Endodermal cell (in vitro differentiated cells): ENCODE measurements around the gene TRMT1. TPM values are rescaled to one million over a fixed set of nuclear protein-coding genes. Genes with fewer than 3 reads are reported as not detected.

Experiments
- DNase-seq: peaks from one replicate; pipeline ENCODE4 v3.0.0-alpha.2; 2017
- H3K27ac ChIP-seq: 2 replicates; pipeline ENCODE4 v1.5.1; 2013; ENCODE audit warnings: mild to moderate bottlenecking, low read depth, low read length, moderate library complexity
- H3K27me3 ChIP-seq: 2 replicates; pipeline ENCODE4 v1.6.1; 2013; ENCODE audit warnings: mild to moderate bottlenecking, low read length, moderate library complexity; ENCODE audit not compliant: insufficient read depth, control insufficient read depth, poor library complexity, severe bottlenecking
- H3K36me3 ChIP-seq: 2 replicates; pipeline ENCODE4 v1.7.0; 2013; ENCODE audit warnings: mild to moderate bottlenecking, low read length, moderate library complexity; ENCODE audit not compliant: control insufficient read depth, insufficient read depth
- H3K4me1 ChIP-seq: one replicate; pipeline ENCODE4 v1.7.0; 2013; ENCODE audit warnings: low read length; ENCODE audit not compliant: control insufficient read depth, insufficient read depth
- H3K4me3 ChIP-seq: 2 replicates; pipeline ENCODE4 v1.5.1; 2013; ENCODE audit warnings: mild to moderate bottlenecking, low read length, moderate library complexity
- H3K9ac ChIP-seq: 2 replicates; pipeline ENCODE4 v1.6.1; 2013; ENCODE audit warnings: mild to moderate bottlenecking, low read length, moderate library complexity; ENCODE audit not compliant: poor library complexity, severe bottlenecking; ENCODE audit errors: extremely low read depth
- H3K9me3 ChIP-seq: 2 replicates; pipeline ENCODE4 v1.6.1; 2013; ENCODE audit warnings: mild to moderate bottlenecking, low read length, moderate library complexity; ENCODE audit not compliant: control insufficient read depth
- H3K27ac Mint-ChIP-seq: 2 replicates; pipeline ENCODE4 v1.8.0; 2020; ENCODE audit warnings: mixed read lengths
- H3K27me3 Mint-ChIP-seq: 2 replicates; pipeline ENCODE4 v1.8.0; 2021; ENCODE audit warnings: mild to moderate bottlenecking, mixed read lengths; ENCODE audit not compliant: insufficient read depth
- H3K36me3 Mint-ChIP-seq: 2 replicates; pipeline ENCODE4 v1.8.0; 2020; ENCODE audit warnings: low read depth, mixed read lengths
- H3K4me1 Mint-ChIP-seq: 2 replicates; pipeline ENCODE4 v1.8.0; 2020; ENCODE audit warnings: mixed read lengths
- H3K4me3 Mint-ChIP-seq: 2 replicates; pipeline ENCODE4 v1.8.0; 2020; ENCODE audit warnings: mild to moderate bottlenecking, moderate library complexity, mixed read lengths
- H3K9me3 Mint-ChIP-seq: 2 replicates; pipeline ENCODE4 v1.8.0; 2020; ENCODE audit warnings: mild to moderate bottlenecking, mixed read lengths
- WGBS, 2 experiments: methylation state at CpG; one replicate each; pipeline versions ENCODE4 v1.1.5 to v1.1.7; 2013; ENCODE audit warnings: missing lambda C conversion rate in 2 of 2, mixed read lengths in 1 of 2; ENCODE audit not compliant: insufficient coverage in 1 of 2, insufficient read length in 1 of 2; 5-methylcytosine and 5-hydroxymethylcytosine counted together
- total RNA-seq, 2 donors: library from RNA; stranded (reverse); fragmentation: NEBNext Ultra II Directional in 1 of 2; extraction: Animal tissue kit (Norgen Biotek cat#: 25700) in 1 of 2; gene quantifications; 2 replicates in 1 of 2; 3 replicates in 1 of 2; pipeline ENCODE4 v1.2.1, GENCODE V29; 2021
- TF ChIP-seq, protein P1 (sequence below): fragments of 200-600 bp; sonication (generic); conservative IDR thresholded peaks from 2 replicates; pipeline ENCODE4 v1.5.0; 2021; ENCODE audit warnings: antibody characterized with exemption, mild to moderate bottlenecking

Gene TRMT1
- total RNA-seq, 2 donors from 2014 or later = 51.3 to 66.2 TPM

DNA sequence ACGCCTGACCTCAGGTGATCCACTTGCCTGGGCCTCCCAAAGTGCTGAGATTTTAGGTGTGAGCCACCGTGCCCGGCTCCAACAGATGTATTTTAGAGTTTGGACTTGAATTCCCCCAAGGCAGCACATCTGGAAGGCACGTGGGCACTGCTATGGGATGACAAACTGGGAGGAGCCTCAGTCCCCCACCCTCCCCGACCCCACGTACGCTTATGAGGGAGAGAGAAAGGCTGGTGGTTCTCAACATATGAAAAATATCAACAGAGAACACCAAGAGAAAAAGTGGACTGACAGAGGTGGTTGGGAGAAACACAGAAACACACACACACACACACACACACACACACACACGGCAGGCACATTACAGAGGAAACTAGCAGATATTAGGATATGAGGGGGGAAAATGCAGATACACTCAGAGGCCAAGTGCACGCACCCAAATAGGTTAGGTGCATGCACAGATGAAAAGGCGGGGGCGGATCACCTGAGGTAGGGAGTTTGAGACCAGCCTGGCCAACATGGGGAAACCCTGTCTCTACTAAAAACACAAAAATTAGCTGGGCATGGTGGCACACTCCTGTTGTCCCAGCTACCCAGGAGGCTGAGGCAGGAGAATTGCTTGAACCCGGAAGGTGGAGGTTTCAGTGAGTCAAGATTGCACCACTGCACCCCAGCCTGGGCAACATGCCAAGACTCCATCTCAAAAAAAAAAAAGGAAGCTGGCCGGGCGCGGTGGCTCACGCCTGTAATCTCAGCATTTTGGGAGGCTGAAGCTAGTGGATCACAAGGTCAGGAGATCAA lies 30.4 kb upstream of the TRMT1 start:
- Mint-ChIP-seq H3K36me3 (peaks cover 6% of the 10 kb centered on the region), H3K4me1 (peaks cover 4% of the 10 kb centered on the region), H3K4me3 (no peak overlapping the region), H3K27me3 (peaks cover under 1% of the 10 kb centered on the region), H3K9me3 (no peaks in the 10 kb centered on the region), H3K27ac (no peak overlapping the region)
- H3K4me1 ChIP-seq = no peaks in the 10 kb centered on the region
- H3K4me3 ChIP-seq = no peak overlapping the region
- H3K36me3 ChIP-seq = peaks cover 3% of the 10 kb centered on the region
- no peak for DNase-seq
- 97 to 99% methylated on average over 8 to 16 of the region's 16 CpGs for WGBS, 2 experiments
- no peak overlapping the region for H3K27ac ChIP-seq
- no peaks in the 10 kb centered on the region for H3K27me3 ChIP-seq
- TF ChIP-seq, protein P1, sequence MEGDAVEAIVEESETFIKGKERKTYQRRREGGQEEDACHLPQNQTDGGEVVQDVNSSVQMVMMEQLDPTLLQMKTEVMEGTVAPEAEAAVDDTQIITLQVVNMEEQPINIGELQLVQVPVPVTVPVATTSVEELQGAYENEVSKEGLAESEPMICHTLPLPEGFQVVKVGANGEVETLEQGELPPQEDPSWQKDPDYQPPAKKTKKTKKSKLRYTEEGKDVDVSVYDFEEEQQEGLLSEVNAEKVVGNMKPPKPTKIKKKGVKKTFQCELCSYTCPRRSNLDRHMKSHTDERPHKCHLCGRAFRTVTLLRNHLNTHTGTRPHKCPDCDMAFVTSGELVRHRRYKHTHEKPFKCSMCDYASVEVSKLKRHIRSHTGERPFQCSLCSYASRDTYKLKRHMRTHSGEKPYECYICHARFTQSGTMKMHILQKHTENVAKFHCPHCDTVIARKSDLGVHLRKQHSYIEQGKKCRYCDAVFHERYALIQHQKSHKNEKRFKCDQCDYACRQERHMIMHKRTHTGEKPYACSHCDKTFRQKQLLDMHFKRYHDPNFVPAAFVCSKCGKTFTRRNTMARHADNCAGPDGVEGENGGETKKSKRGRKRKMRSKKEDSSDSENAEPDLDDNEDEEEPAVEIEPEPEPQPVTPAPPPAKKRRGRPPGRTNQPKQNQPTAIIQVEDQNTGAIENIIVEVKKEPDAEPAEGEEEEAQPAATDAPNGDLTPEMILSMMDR = no peak
- no peak overlapping the region for H3K9ac ChIP-seq
- H3K9me3 ChIP-seq = no peaks in the 10 kb centered on the region

GRCh38 chr19:13139633-13140311 lies 23.2 kb upstream of the TRMT1 start:
- Histone ChIP-seq H3K9ac (no peak overlapping the region), H3K4me1 (no peaks in the 10 kb centered on the region), H3K4me3 (no peak overlapping the region), H3K27me3 (no peaks in the 10 kb centered on the region), H3K9me3 (no peaks in the 10 kb centered on the region), H3K27ac (no peak overlapping the region), H3K36me3 (peaks cover 32% of the 10 kb centered on the region)
- Mint-ChIP-seq H3K36me3 (peaks cover 36% of the 10 kb centered on the region), H3K27ac (peak overlapping the region; percentile 76), H3K4me3 (no peak overlapping the region), H3K27me3 (peaks cover 2% of the 10 kb centered on the region), H3K9me3 (no peaks in the 10 kb centered on the region), H3K4me1 (peaks cover 6% of the 10 kb centered on the region)
- TF ChIP-seq, protein P1 = no peak
- WGBS, 2 experiments = 91 to 97% methylated on average over 4 to 10 of the region's 11 CpGs
- DNase-seq = no peak

- H3K4me3 ChIP-seq = no peak overlapping the region
- TF ChIP-seq, protein P1 = no peak
- no peaks in the 10 kb centered on the region for H3K27me3 ChIP-seq
- WGBS, 2 experiments = 95% methylated on average over 10 of the region's 10 CpGs; no CpG with 5 or more reads in 1 of the 2 experiments
- Mint-ChIP-seq H3K27me3 (peaks cover 2% of the 10 kb centered on the region), H3K4me1 (peaks cover 6% of the 10 kb centered on the region), H3K36me3 (peaks cover 33% of the 10 kb centered on the region), H3K4me3 (no peak overlapping the region), H3K27ac (peak overlapping the region; percentile 39), H3K9me3 (no peaks in the 10 kb centered on the region)
- H3K9ac ChIP-seq = no peak overlapping the region
- H3K9me3 ChIP-seq = no peaks in the 10 kb centered on the region
- peaks cover 38% of the 10 kb centered on the region for H3K36me3 ChIP-seq
- no peak overlapping the region for H3K27ac ChIP-seq
- H3K4me1 ChIP-seq = no peaks in the 10 kb centered on the region
- no peak for DNase-seq
Measured at GRCh38 chr19:13138916-13139198, 22.3 kb upstream of the TRMT1 start.
